ENCODE data around the gene SHISAL1.

GRCh38 chr22:44330744-44331660 lies 18.3 kb upstream of the SHISAL1 start:
- TF ChIP-seq CTCF (IDR thresholded peaks at IDR 0.05; ENCODE audit: insufficient read depth, low read length) (no peak), REST (IDR thresholded peaks at IDR 0.05; ENCODE audit: insufficient replicate concordance, low read depth) (no peak), POLR2AphosphoS5 (IDR thresholded peaks at IDR 0.05; ENCODE audit: low read depth) (no peak)

All from HL-60 (cell line).